Activated naive CD8-positive, alpha-beta T cell treated with anti-CD3 and anti-CD28 coated beads for 36 hours (primary cell): ENCODE data around the gene CORO1C. TPM values are rescaled to one million over a fixed set of nuclear protein-coding genes. Genes with fewer than 3 reads are reported as not detected.

Source experiments
- DNase-seq: peaks from one replicate; pipeline ENCODE4 v3.0.0; 2021
- H3K27ac Mint-ChIP-seq: one replicate; pipeline ENCODE4 v1.8.0; 2022; ENCODE audit warnings: mild to moderate bottlenecking, moderate library complexity, mixed read lengths
- H3K27me3 Mint-ChIP-seq: one replicate; pipeline ENCODE4 v1.8.0; 2022; ENCODE audit warnings: mild to moderate bottlenecking, mixed read lengths
- H3K36me3 Mint-ChIP-seq: one replicate; pipeline ENCODE4 v1.8.0; 2021; ENCODE audit warnings: mild to moderate bottlenecking, mixed read lengths
- H3K4me1 Mint-ChIP-seq: one replicate; pipeline ENCODE4 v1.8.0; 2021; ENCODE audit warnings: mixed read lengths
- H3K4me3 Mint-ChIP-seq: one replicate; pipeline ENCODE4 v1.8.0; 2022; ENCODE audit warnings: mild to moderate bottlenecking, moderate library complexity, mixed read lengths
- H3K9me3 Mint-ChIP-seq: one replicate; pipeline ENCODE4 v1.8.0; 2022; ENCODE audit warnings: mixed read lengths
- total RNA-seq, 2 experiments: library from RNA; stranded (reverse); gene quantifications; one replicate each; pipeline ENCODE4 v1.2.3, GENCODE V29; 2021

The CORO1C gene
- total RNA-seq, 2 experiments from 2014 or later = 87.4 to 90.6 TPM

GRCh38 chr12:108602209-108602705 is 129.1 kb downstream of the CORO1C start:
- H3K27ac Mint-ChIP-seq = no peak overlapping the region
- H3K4me3 Mint-ChIP-seq = no peak overlapping the region
- H3K4me1 Mint-ChIP-seq = peaks cover 3% of the 10 kb centered on the region
- peaks cover 8% of the 10 kb centered on the region for H3K9me3 Mint-ChIP-seq
- H3K36me3 Mint-ChIP-seq = peaks cover 5% of the 10 kb centered on the region
- DNase-seq = no peak
- H3K27me3 Mint-ChIP-seq = peaks cover 12% of the 10 kb centered on the region

GRCh38 chr12:108600702-108601007 is 130.7 kb downstream of the CORO1C start:
- DNase-seq = no peak
- Mint-ChIP-seq H3K27me3 (peaks cover 5% of the 10 kb centered on the region), H3K4me3 (no peak overlapping the region), H3K36me3 (peaks cover 4% of the 10 kb centered on the region), H3K27ac (no peak overlapping the region), H3K9me3 (peaks cover 4% of the 10 kb centered on the region), H3K4me1 (peaks cover 3% of the 10 kb centered on the region)

GRCh38 chr12:108599948-108600701 is 131.2 kb downstream of the CORO1C start:
- DNase-seq = no peak
- no peaks in the 10 kb centered on the region for H3K36me3 Mint-ChIP-seq
- H3K4me3 Mint-ChIP-seq = no peak overlapping the region
- H3K27me3 Mint-ChIP-seq = no peaks in the 10 kb centered on the region
- H3K9me3 Mint-ChIP-seq = no peaks in the 10 kb centered on the region
- H3K4me1 Mint-ChIP-seq = no peaks in the 10 kb centered on the region
- H3K27ac Mint-ChIP-seq = no peak overlapping the region

GRCh38 chr12:108599541-108599940 is 131.8 kb downstream of the CORO1C start:
- H3K36me3 Mint-ChIP-seq = no peaks in the 10 kb centered on the region
- H3K4me1 Mint-ChIP-seq = no peaks in the 10 kb centered on the region
- H3K4me3 Mint-ChIP-seq = no peak overlapping the region
- H3K27me3 Mint-ChIP-seq = no peaks in the 10 kb centered on the region
- no peak for DNase-seq
- H3K9me3 Mint-ChIP-seq = no peaks in the 10 kb centered on the region
- no peak overlapping the region for H3K27ac Mint-ChIP-seq

- Mint-ChIP-seq H3K4me3 (no peak overlapping the region), H3K9me3 (no peaks in the 10 kb centered on the region), H3K27me3 (no peaks in the 10 kb centered on the region), H3K36me3 (no peaks in the 10 kb centered on the region), H3K4me1 (no peaks in the 10 kb centered on the region), H3K27ac (no peak overlapping the region)
- DNase-seq = no peak
Observed at GRCh38 chr12:108598553-108599250, 132.6 kb downstream of the CORO1C start.

GRCh38 chr12:108597559-108598471 is 133.5 kb downstream of the CORO1C start, which contains the start of gene TMEM119:
Gene TMEM119 (minus strand): TSS chr12:108598084. CDS start chr12:108592383, 5,701 bp downstream.
- Mint-ChIP-seq H3K27ac (no peak within 1 kb of the TSS), H3K4me1 (no peaks in the 10 kb centered on the region), H3K36me3 (no peaks in the 10 kb centered on the region), H3K27me3 (no peaks in the 10 kb centered on the region), H3K4me3 (no peak within 1 kb of the TSS), H3K9me3 (no peaks in the 10 kb centered on the region)
- DNase-seq = no peak

- DNase-seq = no peak
- no peak overlapping the region for H3K27ac Mint-ChIP-seq
- H3K4me1 Mint-ChIP-seq = no peaks in the 10 kb centered on the region
- H3K27me3 Mint-ChIP-seq = no peaks in the 10 kb centered on the region
- H3K4me3 Mint-ChIP-seq = no peak overlapping the region
- no peaks in the 10 kb centered on the region for H3K9me3 Mint-ChIP-seq
- H3K36me3 Mint-ChIP-seq = no peaks in the 10 kb centered on the region
Observed at GRCh38 chr12:108596854-108597558, 134.3 kb downstream of the CORO1C start.

- H3K9me3 Mint-ChIP-seq = no peaks in the 10 kb centered on the region
- H3K36me3 Mint-ChIP-seq = no peaks in the 10 kb centered on the region
- DNase-seq = no peak
- H3K4me3 Mint-ChIP-seq = no peak overlapping the region
- H3K27ac Mint-ChIP-seq = no peak overlapping the region
- no peaks in the 10 kb centered on the region for H3K4me1 Mint-ChIP-seq
- H3K27me3 Mint-ChIP-seq = no peaks in the 10 kb centered on the region
Observed at GRCh38 chr12:108595711-108596647, 135.3 kb downstream of the CORO1C start.

Other genes starting within 250 kb of the CORO1C start
- 1 to 10 TPM; 4.2 to 4.3 TPM for gene FICD, start 216.2 kb downstream of the CORO1C start, total RNA-seq
- gene SART3, start 170.3 kb downstream of the CORO1C start, total RNA-seq = 10 to 100 TPM; 78.7 to 80.9 TPM
- 10 to 100 TPM; 69.5 TPM for gene ISCU, start 168.9 kb downstream of the CORO1C start, total RNA-seq
- gene TMEM119, start 133.4 kb downstream of the CORO1C start, total RNA-seq = under 1 TPM in 1 of 2 experiments, not detected in 1; 0.12 TPM
- gene SELPLG, start 97.6 kb downstream of the CORO1C start, total RNA-seq = 10 to 100 TPM; 22.2 to 23.0 TPM
- gene SSH1, start 126.1 kb upstream of the CORO1C start, total RNA-seq = 10 to 100 TPM; 20.7 to 26.9 TPM
- gene DAO, start 148.6 kb upstream of the CORO1C start, total RNA-seq = not detected